HG03442 (cell line): ENCODE measurements around the gene PIEZO2.
"Not testable (repeated sequence)": the region's sequence is repeated elsewhere in the genome, so short reads cannot be mapped to it uniquely, and the experiment has no call there.

Experiments
- ATAC-seq: cut with Tn5 transposase; IDR thresholded peaks from one replicate; pipeline ENCODE4 v1.9.1; 2021; ENCODE audit warnings: mild to moderate bottlenecking, moderate library complexity; ENCODE audit not compliant: unreplicated experiment

Gene PIEZO2

GRCh38 chr18:11149441-11150270 lies at the start of gene PIEZO2:
Gene PIEZO2 (minus strand): TSS chr18:11149569. CDS start chr18:11148588, 981 bp downstream.
- peak; percentile 87 for ATAC-seq

GRCh38 chr18:11183637-11184036 lies 34.3 kb upstream of the PIEZO2 start:
- no peak for ATAC-seq

- not testable (repeated sequence) for ATAC-seq
These were observed 32.3 kb upstream of the PIEZO2 start for GRCh38 chr18:11181629-11182028.

- ATAC-seq = no peak
These were observed 30.7 kb upstream of the PIEZO2 start for GRCh38 chr18:11179959-11180519.

- ATAC-seq = no peak
These were observed 29.7 kb upstream of the PIEZO2 start for GRCh38 chr18:11178951-11179549.

GRCh38 chr18:11177382-11177781 lies 28.0 kb upstream of the PIEZO2 start:
- no peak for ATAC-seq

- no peak for ATAC-seq
These were observed 27.1 kb upstream of the PIEZO2 start for GRCh38 chr18:11176481-11176881.

GRCh38 chr18:11175266-11175979 lies 26.1 kb upstream of the PIEZO2 start:
- ATAC-seq = no peak

GRCh38 chr18:11174179-11174578 lies 24.8 kb upstream of the PIEZO2 start:
- ATAC-seq = not testable (repeated sequence)

GRCh38 chr18:11167778-11168177 lies 18.4 kb upstream of the PIEZO2 start:
- ATAC-seq = no peak

GRCh38 chr18:11165952-11166351 lies 16.6 kb upstream of the PIEZO2 start:
- ATAC-seq = no peak

- no peak for ATAC-seq
These were observed 15.8 kb upstream of the PIEZO2 start for GRCh38 chr18:11165138-11165537.

- no peak for ATAC-seq
These were observed 14.3 kb upstream of the PIEZO2 start for GRCh38 chr18:11163665-11164064.

GRCh38 chr18:11162889-11163288 lies 13.5 kb upstream of the PIEZO2 start:
- no peak for ATAC-seq

- no peak for ATAC-seq
These were observed 13.1 kb upstream of the PIEZO2 start for GRCh38 chr18:11162462-11162861.

- no peak for ATAC-seq
These were observed 10.9 kb upstream of the PIEZO2 start for GRCh38 chr18:11160313-11160712.

GRCh38 chr18:11159844-11160243 lies 10.5 kb upstream of the PIEZO2 start:
- ATAC-seq = no peak

- no peak for ATAC-seq
These were observed 7.6 kb upstream of the PIEZO2 start for GRCh38 chr18:11156978-11157377.

GRCh38 chr18:11155034-11155759 lies 5.8 kb upstream of the PIEZO2 start:
- ATAC-seq = no peak

GRCh38 chr18:11154368-11154989 lies 5.1 kb upstream of the PIEZO2 start:
- ATAC-seq = no peak
